Mesendoderm (in vitro differentiated cells): ENCODE measurements around the gene MS4A6E. TPM values are rescaled to one million over a fixed set of nuclear protein-coding genes. Genes with fewer than 3 reads are reported as not detected.
"Not testable (repeated sequence)": the region's sequence is repeated elsewhere in the genome, so short reads cannot be mapped to it uniquely, and the experiment has no call there.

Source experiments
- DNase-seq: peaks from one replicate; pipeline ENCODE4 v3.0.0; 2013
- H2AK5ac ChIP-seq: 2 replicates; pipeline ENCODE4 v1.6.1; 2013; ENCODE audit warnings: low read length, inconsistent platforms
- H2BK120ac ChIP-seq: 2 replicates; pipeline ENCODE4 v1.6.1; 2013; ENCODE audit warnings: low read depth, mild to moderate bottlenecking, low read length, moderate library complexity, mixed read lengths
- H2BK15ac ChIP-seq: replicated peaks from 2 replicates; pipeline ENCODE4 v1.6.1; 2013; ENCODE audit warnings: low read depth, mild to moderate bottlenecking, moderate library complexity
- H2BK5ac ChIP-seq: 2 replicates; pipeline ENCODE4 v1.6.1; 2013; ENCODE audit warnings: low read length, inconsistent platforms
- H3K18ac ChIP-seq: 2 replicates; pipeline ENCODE4 v1.6.1; 2013; ENCODE audit warnings: mild to moderate bottlenecking, low read length, mixed read lengths
- H3K23ac ChIP-seq: one replicate; pipeline ENCODE4 v1.6.1; 2013; ENCODE audit warnings: low read length
- H3K27ac ChIP-seq: 2 replicates; pipeline ENCODE4 v1.5.1; 2013; ENCODE audit warnings: low read depth, mild to moderate bottlenecking, inconsistent platforms, low read length, moderate library complexity
- H3K27me3 ChIP-seq: 2 replicates; pipeline ENCODE4 v1.6.1; 2013; ENCODE audit warnings: low read length, control low read depth, mild to moderate bottlenecking, inconsistent platforms; ENCODE audit not compliant: insufficient read depth, poor library complexity
- H3K36me3 ChIP-seq: 2 replicates; pipeline ENCODE4 v1.6.1; 2013; ENCODE audit warnings: low read length, inconsistent platforms; ENCODE audit not compliant: control insufficient read depth, insufficient read depth
- H3K4ac ChIP-seq: one replicate; pipeline ENCODE4 v1.6.1; 2013; ENCODE audit warnings: low read depth, mild to moderate bottlenecking, low read length, moderate library complexity
- H3K4me1 ChIP-seq: 2 replicates; pipeline ENCODE4 v1.6.1; 2013; ENCODE audit warnings: low read depth, low read length, inconsistent platforms; ENCODE audit not compliant: control insufficient read depth
- H3K4me2 ChIP-seq: 2 replicates; pipeline ENCODE4 v1.6.1; 2013; ENCODE audit warnings: low read length
- H3K4me3 ChIP-seq: 2 replicates; pipeline ENCODE4 v1.5.1; 2013; ENCODE audit warnings: mild to moderate bottlenecking, low read length
- H3K56ac ChIP-seq: one replicate; pipeline ENCODE4 v1.6.1; 2013; ENCODE audit warnings: low read length
- H3K79me1 ChIP-seq: 2 replicates; pipeline ENCODE4 v1.6.1; 2013; ENCODE audit warnings: low read length, inconsistent platforms
- H3K79me2 ChIP-seq: 2 replicates; pipeline ENCODE4 v1.6.1; 2013; ENCODE audit warnings: mild to moderate bottlenecking, low read length; ENCODE audit not compliant: control insufficient read depth, insufficient read depth
- H3K9ac ChIP-seq: 2 replicates; pipeline ENCODE4 v1.6.1; 2013; ENCODE audit warnings: low read length, inconsistent platforms
- H4K5ac ChIP-seq: one replicate; pipeline ENCODE4 v1.6.1; 2013; ENCODE audit warnings: low read length
- H4K8ac ChIP-seq: one replicate; pipeline ENCODE4 v1.6.1; 2013; ENCODE audit warnings: low read depth, mild to moderate bottlenecking, control low read depth, low read length, moderate library complexity
- WGBS: extraction: QIAGEN DNeasy Blood & Tissue Kit; methylation state at CpG from one replicate; pipeline ENCODE4 v1.1.7; 2013; ENCODE audit warnings: low lambda C conversion rate, missing lambda C conversion rate; ENCODE audit not compliant: insufficient coverage; ENCODE audit errors: extremely low coverage; 5-methylcytosine and 5-hydroxymethylcytosine counted together
- polyA plus RNA-seq, 2 experiments: library from polyadenylated mRNA; stranded (reverse); fragments of 200-250 nt; gene quantifications; one replicate each; pipeline ENCODE4 v1.2.3, GENCODE V29; 2013

The MS4A6E gene
- 0.11 TPM for polyA plus RNA-seq (2013, experiment 1 of 2)
- polyA plus RNA-seq (2013, experiment 2 of 2): 0.15 TPM

GRCh38 chr11:60326955-60327354 lies at the start of gene MS4A6E:
TSS of gene MS4A6E (plus strand) at chr11:60327255. CDS start at chr11:60334896, 7,641 bp downstream.
- no peaks in the 10 kb centered on the region for H3K79me1 ChIP-seq
- H3K56ac ChIP-seq: no peak within 1 kb of the TSS
- H2BK15ac ChIP-seq: no peak within 1 kb of the TSS

GRCh38 chr11:60280412-60280811 lies 46.6 kb upstream of the MS4A6E start, which contains the start of gene MS4A4A:
TSS of gene MS4A4A (plus strand) at chr11:60280666. CDS start at chr11:60280676, 10 bp downstream.
- no peaks in the 10 kb centered on the region for H3K36me3 ChIP-seq
- no peak within 1 kb of the TSS for H3K4me3 ChIP-seq
- H2BK15ac ChIP-seq: no peak within 1 kb of the TSS
- H3K4me2 ChIP-seq: no peak within 1 kb of the TSS
- no peak within 1 kb of the TSS for H2BK120ac ChIP-seq
- H3K4ac ChIP-seq: no peak within 1 kb of the TSS
- H2AK5ac ChIP-seq: no peak within 1 kb of the TSS
- H3K27me3 ChIP-seq: no peaks in the 10 kb centered on the region
- no peak for DNase-seq
- H3K23ac ChIP-seq: no peak within 1 kb of the TSS
- H2BK5ac ChIP-seq: no peak within 1 kb of the TSS
- no peak within 1 kb of the TSS for H3K56ac ChIP-seq
- H4K8ac ChIP-seq: no peak within 1 kb of the TSS
- no peaks in the 10 kb centered on the region for H3K4me1 ChIP-seq
- no peaks in the 10 kb centered on the region for H3K79me1 ChIP-seq
- no peak within 1 kb of the TSS for H3K9ac ChIP-seq
- no peak within 1 kb of the TSS for H3K27ac ChIP-seq
- no peak within 1 kb of the TSS for H4K5ac ChIP-seq
- H3K79me2 ChIP-seq: no peaks in the 10 kb centered on the region
- no CpG with 5 or more reads among the region's 3 CpGs for WGBS
- H3K18ac ChIP-seq: no peak within 1 kb of the TSS

More at GRCh38 chr11:60326955-60327354, at the start of gene MS4A6E:
- no peak within 1 kb of the TSS for H3K23ac ChIP-seq
- H3K27ac ChIP-seq: no peak within 1 kb of the TSS
- no peak within 1 kb of the TSS for H3K18ac ChIP-seq
- no peak within 1 kb of the TSS for H2AK5ac ChIP-seq
- H3K27me3 ChIP-seq: no peaks in the 10 kb centered on the region
- no peak within 1 kb of the TSS for H2BK5ac ChIP-seq
- H3K4ac ChIP-seq: no peak within 1 kb of the TSS
- no peaks in the 10 kb centered on the region for H3K36me3 ChIP-seq
- no peak within 1 kb of the TSS for H3K4me2 ChIP-seq
- no peak within 1 kb of the TSS for H3K4me3 ChIP-seq
- H3K79me2 ChIP-seq: no peaks in the 10 kb centered on the region
- no peaks in the 10 kb centered on the region for H3K4me1 ChIP-seq
- H3K9ac ChIP-seq: no peak within 1 kb of the TSS
- H4K8ac ChIP-seq: no peak within 1 kb of the TSS
- WGBS: no CpG with 5 or more reads among the region's 1 CpG
- peak within 1 kb of the TSS; percentile 45 for H2BK120ac ChIP-seq
- H4K5ac ChIP-seq: no peak within 1 kb of the TSS
- DNase-seq: no peak

- H3K27me3 ChIP-seq: no peaks in the 10 kb centered on the region
- no peaks in the 10 kb centered on the region for H3K79me2 ChIP-seq
- no peaks in the 10 kb centered on the region for H3K4me1 ChIP-seq
- H4K5ac ChIP-seq: no peak overlapping the region
- no peak overlapping the region for H3K56ac ChIP-seq
- H2BK120ac ChIP-seq: no peak overlapping the region
- H3K36me3 ChIP-seq: no peaks in the 10 kb centered on the region
- no peak overlapping the region for H3K23ac ChIP-seq
- no peak overlapping the region for H2BK15ac ChIP-seq
- no peak overlapping the region for H3K9ac ChIP-seq
- no peak overlapping the region for H2BK5ac ChIP-seq
- no peak overlapping the region for H3K4me2 ChIP-seq
- H3K4ac ChIP-seq: no peak overlapping the region
- no peaks in the 10 kb centered on the region for H3K79me1 ChIP-seq
- H2AK5ac ChIP-seq: no peak overlapping the region
- no peak overlapping the region for H4K8ac ChIP-seq
- H3K4me3 ChIP-seq: no peak overlapping the region
- H3K18ac ChIP-seq: no peak overlapping the region
- H3K27ac ChIP-seq: no peak overlapping the region
- no peak for DNase-seq
- no CpG with 5 or more reads among the region's 2 CpGs for WGBS
Observed at GRCh38 chr11:60281485-60281884, 45.6 kb upstream of the MS4A6E start.

- H4K8ac ChIP-seq: no peak overlapping the region
- no peak overlapping the region for H3K18ac ChIP-seq
- H4K5ac ChIP-seq: no peak overlapping the region
- H3K27ac ChIP-seq: no peak overlapping the region
- DNase-seq: no peak
- H3K4me3 ChIP-seq: no peak overlapping the region
- no peaks in the 10 kb centered on the region for H3K36me3 ChIP-seq
- H3K23ac ChIP-seq: no peak overlapping the region
- no peaks in the 10 kb centered on the region for H3K4me1 ChIP-seq
- H2BK15ac ChIP-seq: no peak overlapping the region
- no peak overlapping the region for H2BK5ac ChIP-seq
- H3K9ac ChIP-seq: no peak overlapping the region
- H3K79me2 ChIP-seq: no peaks in the 10 kb centered on the region
- no peak overlapping the region for H3K4me2 ChIP-seq
- no CpG with 5 or more reads among the region's 2 CpGs for WGBS
- no peak overlapping the region for H2AK5ac ChIP-seq
- no peak overlapping the region for H3K4ac ChIP-seq
- no peak overlapping the region for H3K56ac ChIP-seq
- no peaks in the 10 kb centered on the region for H3K27me3 ChIP-seq
- no peak overlapping the region for H2BK120ac ChIP-seq
- H3K79me1 ChIP-seq: no peaks in the 10 kb centered on the region
Observed at GRCh38 chr11:60282286-60282685, 44.8 kb upstream of the MS4A6E start.

- H4K5ac ChIP-seq, H2AK5ac ChIP-seq, H3K4me2 ChIP-seq, H2BK15ac ChIP-seq, H3K79me1 ChIP-seq, H4K8ac ChIP-seq, H3K18ac ChIP-seq, H3K4ac ChIP-seq, H2BK120ac ChIP-seq, H2BK5ac ChIP-seq, H3K36me3 ChIP-seq, H3K4me3 ChIP-seq, H3K9ac ChIP-seq, H3K56ac ChIP-seq, H3K4me1 ChIP-seq, H3K27me3 ChIP-seq, H3K27ac ChIP-seq, H3K79me2 ChIP-seq, H3K23ac ChIP-seq: not testable (repeated sequence)
- no CpG with 5 or more reads among the region's 7 CpGs for WGBS
- DNase-seq: peak; percentile 45
Observed at GRCh38 chr11:60285411-60286126, 41.5 kb upstream of the MS4A6E start.

GRCh38 chr11:60288531-60288930 lies 38.5 kb upstream of the MS4A6E start:
- Histone ChIP-seq H3K23ac (no peak overlapping the region), H3K4me2 (no peak overlapping the region), H2BK5ac (no peak overlapping the region), H2BK15ac (no peak overlapping the region), H4K8ac (no peak overlapping the region), H3K36me3 (no peaks in the 10 kb centered on the region), H2BK120ac (no peak overlapping the region), H3K79me2 (no peaks in the 10 kb centered on the region), H3K9ac (no peak overlapping the region), H3K27me3 (no peaks in the 10 kb centered on the region), H3K4ac (no peak overlapping the region), H3K4me3 (no peak overlapping the region), H3K79me1 (no peaks in the 10 kb centered on the region), H3K56ac (no peak overlapping the region), H3K27ac (no peak overlapping the region), H3K18ac (no peak overlapping the region), H4K5ac (no peak overlapping the region), H3K4me1 (no peaks in the 10 kb centered on the region), H2AK5ac (no peak overlapping the region)
- WGBS: no CpG with 5 or more reads among the region's 1 CpG
- no peak for DNase-seq
